CD4-positive, alpha-beta T cell treated with Interleukin-12 subunit alpha and Interleukin-12 subunit beta, for 1 hour (primary cell): ENCODE results near the gene CHRNB2.

ENCODE experiments used
- DNase-seq: peaks from one replicate; pipeline ENCODE4 v3.0.0-alpha.2; 2020

CHRNB2 gene

DNA sequence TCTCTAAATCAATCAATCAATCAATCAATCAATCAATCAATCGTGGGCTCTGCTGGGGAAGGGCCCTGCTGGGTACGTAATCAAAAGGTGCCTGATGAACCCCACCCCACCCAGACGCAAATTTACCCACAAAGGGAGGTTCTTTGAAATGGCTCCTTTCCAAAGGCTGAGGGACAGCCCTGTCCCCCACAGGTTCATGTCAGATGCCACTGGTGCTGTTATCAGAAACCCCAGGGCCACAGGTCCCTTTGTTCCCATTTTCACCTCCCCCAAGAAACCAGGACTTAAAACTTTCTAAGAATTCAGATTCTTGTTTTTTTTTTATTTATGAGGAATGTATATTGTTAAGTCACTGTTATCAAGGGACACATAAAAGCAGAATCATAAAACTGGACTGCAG lies 14.2 kb downstream of the CHRNB2 start:
- no peak for DNase-seq

DNA sequence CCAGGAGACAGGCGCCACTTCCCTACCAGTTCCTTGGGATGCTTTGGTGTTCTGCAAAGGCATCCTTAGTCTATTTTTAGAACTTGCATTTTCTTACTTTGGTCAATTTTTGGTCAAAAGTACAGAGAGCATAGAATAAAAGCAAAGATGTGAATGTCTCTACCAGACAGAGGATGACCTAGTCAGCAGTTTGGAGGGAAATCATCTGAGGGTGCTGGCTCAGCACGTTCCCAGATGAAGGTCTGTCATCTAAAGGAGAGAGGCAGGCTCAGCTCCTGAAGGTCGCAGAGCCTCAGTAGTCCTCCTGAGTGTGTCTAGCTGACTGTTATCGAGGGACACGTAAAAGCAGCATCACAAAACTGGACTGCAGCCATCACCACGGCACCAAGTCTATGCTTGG lies 15.3 kb downstream of the CHRNB2 start:
- no peak for DNase-seq

GRCh38 chr1:154583773-154584172 lies 16.2 kb downstream of the CHRNB2 start:
- DNase-seq: no peak

GRCh38 chr1:154584267-154584994 lies 16.9 kb downstream of the CHRNB2 start:
- no peak for DNase-seq

GRCh38 chr1:154586231-154586630 lies 18.7 kb downstream of the CHRNB2 start:
- no peak for DNase-seq

GRCh38 chr1:154586641-154587040 lies 19.1 kb downstream of the CHRNB2 start:
- DNase-seq: no peak

GRCh38 chr1:154589780-154590179 lies 22.2 kb downstream of the CHRNB2 start:
- no peak for DNase-seq

DNA sequence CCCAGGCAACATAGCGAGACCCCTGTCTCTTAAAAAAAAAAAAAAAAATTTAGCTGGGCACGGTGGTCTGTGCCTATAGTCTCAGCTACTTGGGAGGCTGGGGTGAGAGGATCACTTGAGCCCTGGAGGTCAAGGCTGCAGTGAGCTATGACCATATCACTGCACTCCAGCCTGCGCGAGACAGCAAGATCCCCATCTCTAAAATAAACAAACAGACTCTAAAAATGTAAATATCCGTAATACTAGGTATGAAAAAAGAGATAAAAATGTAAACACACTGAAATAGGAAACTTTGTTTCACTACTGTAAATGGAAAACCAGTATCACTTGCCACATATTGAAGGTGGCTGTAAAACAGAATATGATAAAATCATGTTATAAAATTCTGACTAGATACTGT lies 23.2 kb downstream of the CHRNB2 start:
- DNase-seq: no peak

DNA sequence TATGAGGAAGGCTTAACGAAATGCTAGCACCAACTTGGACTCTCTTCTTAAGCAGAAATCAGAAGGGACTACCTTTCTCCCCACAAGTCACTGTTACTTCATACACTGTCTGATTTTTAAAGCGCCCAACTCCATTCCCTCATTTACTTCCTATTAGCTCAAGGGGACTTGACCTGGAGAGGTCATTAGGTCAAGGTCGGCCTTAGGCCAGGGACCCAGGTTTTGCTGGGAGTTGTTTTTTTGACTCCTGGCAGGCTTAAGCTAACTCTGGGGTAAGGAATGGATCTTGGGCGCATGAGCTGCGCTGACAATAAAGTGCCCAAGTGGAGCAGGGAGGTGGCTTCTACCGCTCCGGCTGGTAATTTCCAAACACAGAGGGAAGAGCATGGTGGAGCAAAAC lies 23.6 kb downstream of the CHRNB2 start:
- DNase-seq: no peak

DNA sequence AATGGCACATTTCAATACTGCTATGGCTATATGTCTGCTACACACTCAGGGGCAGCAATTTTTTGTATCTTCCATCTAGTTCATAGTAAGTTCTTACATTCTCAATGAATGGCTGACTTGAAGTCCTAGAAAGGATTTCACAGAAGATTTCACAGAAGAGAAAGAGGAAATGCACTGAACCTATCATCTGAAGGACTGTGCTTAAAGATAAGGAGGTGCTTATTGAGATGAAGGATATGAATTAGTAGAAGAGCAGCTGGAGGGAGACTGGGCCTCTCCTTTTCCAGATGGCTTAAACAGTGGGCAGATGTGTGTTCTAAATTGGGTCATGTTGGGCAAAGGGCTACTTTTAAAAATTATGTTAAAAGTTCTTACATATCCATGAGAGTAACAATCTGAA lies 25.8 kb downstream of the CHRNB2 start:
- DNase-seq: no peak

DNA sequence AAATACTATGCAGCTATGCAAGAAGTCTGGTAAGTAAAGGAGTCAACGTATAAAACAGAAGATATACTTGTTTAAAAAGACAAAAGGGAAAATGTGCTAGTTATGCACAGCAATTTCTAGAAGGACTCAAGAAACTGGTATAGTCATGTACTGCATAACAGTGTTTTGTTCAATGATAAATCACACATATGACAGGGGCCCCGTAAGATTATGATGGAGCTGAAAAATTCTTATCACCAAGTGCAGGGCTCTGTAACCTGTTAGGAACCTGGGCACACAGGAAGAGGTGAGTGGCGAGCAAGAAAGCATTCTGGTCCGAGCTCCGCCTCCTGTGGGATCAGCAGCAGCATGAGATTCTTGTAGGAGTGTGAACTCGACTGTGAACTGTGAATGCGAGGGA lies 27.2 kb downstream of the CHRNB2 start:
- DNase-seq: no peak

DNA sequence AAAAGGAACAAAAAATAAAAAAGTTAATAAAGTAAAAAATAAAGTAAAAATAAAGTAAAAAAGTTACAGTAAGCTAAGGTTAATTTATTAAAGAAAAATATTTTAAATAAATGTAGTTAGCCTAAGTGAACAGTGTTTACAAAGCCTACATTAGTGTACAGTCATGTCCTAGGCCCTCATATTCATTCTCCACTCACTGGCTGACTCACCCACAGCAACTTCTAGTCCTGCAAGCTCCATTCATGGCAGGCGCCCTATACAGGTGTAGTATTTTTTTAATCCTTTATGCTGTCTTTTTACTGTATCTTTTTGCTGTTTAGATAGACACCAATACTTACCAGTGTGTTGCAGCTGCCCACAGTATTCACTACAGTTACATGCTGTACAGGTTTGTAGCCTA lies 28.0 kb downstream of the CHRNB2 start:
- DNase-seq: no peak

- DNase-seq: no peak
Measured at GRCh38 chr1:154598871-154599635, 31.5 kb downstream of the CHRNB2 start.

- no peak for DNase-seq
Measured at GRCh38 chr1:154599658-154600057, 32.1 kb downstream of the CHRNB2 start.

GRCh38 chr1:154603317-154603716 lies 35.7 kb downstream of the CHRNB2 start:
- no peak for DNase-seq

DNA sequence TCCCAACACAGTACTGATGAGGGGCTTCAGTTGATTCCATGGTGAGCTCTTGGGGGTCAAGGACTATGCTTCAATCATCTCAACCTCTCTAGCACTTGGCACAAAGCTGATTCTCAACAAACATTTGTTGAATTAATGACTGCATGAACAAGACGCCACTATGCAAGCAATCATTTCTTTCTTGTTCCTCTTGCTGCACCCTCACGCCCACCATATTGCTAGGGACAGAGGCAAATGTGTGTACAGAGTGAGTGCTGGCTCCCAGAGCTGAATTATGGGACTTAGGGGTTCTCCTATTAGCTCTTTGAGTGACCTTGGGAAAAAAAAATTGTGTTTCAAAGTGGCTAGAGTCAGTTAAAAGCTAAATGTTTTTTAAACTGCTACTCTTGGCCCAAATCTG lies 38.0 kb downstream of the CHRNB2 start:
- no peak for DNase-seq

- no peak for DNase-seq
Measured at GRCh38 chr1:154607106-154607608, 39.6 kb downstream of the CHRNB2 start.

DNA sequence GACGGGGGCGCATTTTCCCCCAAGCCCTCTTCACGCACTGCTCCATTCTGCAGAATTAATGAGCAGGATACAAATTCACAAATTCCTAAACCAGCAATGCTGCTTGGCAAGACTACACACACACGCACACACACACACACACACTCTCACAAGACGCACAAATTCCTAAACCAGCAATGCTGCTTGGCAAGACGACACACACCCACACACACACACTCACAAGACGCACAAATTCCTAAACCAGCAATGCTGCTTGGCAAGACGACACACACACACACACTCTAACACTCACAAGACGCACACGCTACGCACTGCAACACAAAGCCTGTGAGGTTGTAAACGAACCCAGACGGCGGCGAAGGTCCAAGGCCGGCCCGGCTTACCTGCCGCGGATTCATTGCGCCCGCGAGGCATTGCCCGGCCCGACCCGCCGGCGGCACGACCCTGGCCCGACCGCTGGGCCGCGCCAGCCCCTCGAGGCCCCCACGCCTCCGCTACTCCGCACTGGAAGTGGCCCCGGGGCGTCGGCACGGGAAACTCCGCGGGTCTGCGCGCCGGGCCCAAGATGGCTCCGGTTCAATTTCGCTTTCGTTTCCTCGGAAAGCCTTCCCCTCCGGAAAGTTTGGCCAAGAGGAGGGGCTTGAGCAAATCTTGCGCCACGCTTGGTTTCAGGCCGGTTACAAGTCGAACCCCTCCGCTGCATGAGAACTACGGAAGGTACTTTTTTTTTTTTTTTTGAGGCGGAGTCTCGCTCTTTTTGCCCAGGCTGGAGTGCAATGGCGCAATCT lies 40.2 kb downstream of the CHRNB2 start, which contains the start of gene ADAR:
Gene ADAR, minus strand, starts transcription at position 578 of the 788 bp plus-strand sequence. Its CDS starts 180 bp downstream, at position 398.
- peak; percentile 95 for DNase-seq

DNA sequence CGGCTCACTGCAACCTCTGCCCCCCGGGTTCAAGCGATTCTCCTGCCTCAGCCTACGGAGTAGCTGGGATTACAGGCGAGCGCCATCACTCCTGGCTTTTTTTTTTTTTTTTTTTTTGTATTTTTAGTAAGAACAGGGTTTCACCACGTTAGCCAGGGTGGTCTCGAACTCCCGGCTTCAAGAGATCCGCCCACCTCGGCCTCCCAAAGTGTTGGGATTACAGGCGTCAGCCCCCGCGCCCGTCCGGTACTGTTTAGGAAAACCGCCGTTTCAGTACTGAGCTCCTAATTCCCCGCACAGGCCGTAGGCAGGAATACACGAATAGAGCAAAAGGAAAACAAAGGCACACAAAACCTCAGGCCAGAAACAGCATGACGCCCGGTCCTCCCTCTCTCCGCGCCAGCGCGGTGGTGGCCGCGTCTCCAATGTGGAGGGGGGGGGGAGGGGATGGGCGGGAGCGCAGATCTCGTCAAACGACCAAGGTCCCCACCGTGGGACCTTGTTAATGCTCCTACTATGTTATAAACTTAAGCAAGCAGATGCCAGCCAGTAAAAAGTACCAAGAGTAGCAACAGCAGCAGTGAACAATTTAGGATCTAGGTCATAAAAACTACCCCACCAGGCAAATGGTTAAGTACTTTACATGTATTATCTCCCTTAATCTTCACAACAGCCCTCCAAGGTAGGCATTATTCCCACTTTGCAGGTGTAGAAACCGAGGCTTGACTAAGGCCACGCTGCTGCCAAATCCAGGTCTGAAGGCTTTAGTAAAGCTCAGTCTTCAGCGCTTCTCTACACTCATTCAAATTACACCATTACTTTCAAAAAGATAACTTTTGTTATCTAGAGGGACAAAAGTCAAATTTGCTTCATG lies 41.1 kb downstream of the CHRNB2 start:
- peak; percentile 46 for DNase-seq

DNA sequence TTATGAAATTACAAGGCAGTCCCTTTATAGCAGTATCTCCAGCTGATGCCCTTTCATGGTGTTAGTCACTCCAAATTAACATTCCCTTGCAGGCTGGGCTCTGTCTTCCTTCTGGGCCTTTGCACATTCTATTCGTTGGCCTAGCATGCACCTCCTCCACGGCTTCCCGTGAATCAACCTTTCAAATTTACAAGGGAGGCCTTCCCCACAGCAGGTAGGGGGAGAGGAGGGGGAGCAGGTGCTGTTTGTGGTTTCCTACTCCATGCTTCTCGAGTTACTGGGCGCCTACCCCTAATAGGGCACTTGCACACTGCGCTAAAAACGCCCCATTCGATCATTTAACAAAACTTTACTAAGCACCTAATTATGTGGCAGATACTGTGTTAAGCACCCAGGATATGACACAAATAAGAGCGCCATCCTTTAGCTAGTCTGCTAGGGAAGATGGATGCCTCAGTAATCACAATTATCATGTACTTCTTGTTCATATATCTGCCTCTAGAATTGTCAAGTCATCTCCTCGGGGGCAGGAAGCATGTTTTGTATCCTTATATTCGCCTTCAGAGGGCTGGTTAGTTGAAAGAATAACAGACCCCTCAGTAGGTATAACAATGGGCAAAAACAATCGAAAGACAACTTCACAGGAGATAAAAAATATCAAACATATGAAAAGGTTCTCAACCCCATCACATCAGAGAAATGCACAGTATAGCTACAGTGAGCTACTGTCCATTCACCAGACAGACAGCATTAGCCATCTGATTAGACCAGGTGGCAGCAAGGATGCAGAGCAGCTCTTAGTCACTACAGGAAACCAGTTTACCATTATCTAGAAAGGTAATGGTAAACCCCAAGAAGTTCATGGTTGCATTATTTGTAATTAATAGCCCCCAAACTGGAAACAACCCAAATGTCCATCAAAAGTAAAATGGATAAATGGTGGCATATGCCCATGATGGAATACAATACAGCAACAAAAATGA lies 42.1 kb downstream of the CHRNB2 start:
- DNase-seq: peak; percentile 74
